Activated CD8-positive, alpha-beta T cell treated with anti-CD3 and anti-CD28 coated beads for 36 hours (primary cell): ENCODE measurements around the gene REPS1. TPM values are rescaled to one million over a fixed set of nuclear protein-coding genes. Genes with fewer than 3 reads are reported as not detected.

Experiments used
- ATAC-seq: fragments of 200-7000 bp; cut with Tn5 transposase; one replicate; pipeline ENCODE4 v1.10.0; 2021; ENCODE audit warnings: mild to moderate bottlenecking, moderate library complexity
- CTCF ChIA-PET: fragments of 350-600 bp; sonication (Branson Sonifier 250); formaldehyde crosslinking; loops from one replicate; lab custom pipeline; 2021; ENCODE audit warnings: antibody characterized with exemption; lab: Charles Lee
- POLR2A ChIA-PET: fragments of 350-600 bp; sonication (Branson Sonifier 250); formaldehyde crosslinking; loops from one replicate; lab custom pipeline; 2021; ENCODE audit warnings: antibody characterized with exemption; lab: Charles Lee
- DNase-seq: peaks from one replicate; pipeline ENCODE4 v3.0.0-alpha.2; 2020
- H3K27ac Mint-ChIP-seq: one replicate; pipeline ENCODE4 v1.8.0; 2021; ENCODE audit warnings: mild to moderate bottlenecking, mixed read lengths
- H3K27me3 Mint-ChIP-seq: one replicate; pipeline ENCODE4 v1.8.0; 2021; ENCODE audit warnings: mixed read lengths
- H3K36me3 Mint-ChIP-seq: one replicate; pipeline ENCODE4 v1.8.0; 2021; ENCODE audit warnings: low read depth, mixed read lengths
- H3K4me1 Mint-ChIP-seq: one replicate; pipeline ENCODE4 v1.8.0; 2021; ENCODE audit warnings: low read depth, mixed read lengths
- H3K4me3 Mint-ChIP-seq: one replicate; pipeline ENCODE4 v1.8.0; 2021; ENCODE audit warnings: mild to moderate bottlenecking, moderate library complexity, mixed read lengths
- H3K9me3 Mint-ChIP-seq: one replicate; pipeline ENCODE4 v1.8.0; 2021; ENCODE audit warnings: mixed read lengths
- intact Hi-C: fragments of 100-400 bp; cut with micrococcal nuclease; formaldehyde crosslinking; loops from one replicate; pipeline ENCODE4 v1.10.0; 2022
- total RNA-seq, 2 experiments: library from RNA; stranded (reverse); gene quantifications; one replicate each; pipeline ENCODE4 v1.2.3, GENCODE V29; 2021
- TF ChIP-seq, protein P1 (sequence below): fragments of 200-600 bp; IDR thresholded peaks from one replicate; pipeline ENCODE4 v1.8.0; 2022; ENCODE audit warnings: antibody characterized with exemption, mild to moderate bottlenecking

Gene REPS1, protein sequence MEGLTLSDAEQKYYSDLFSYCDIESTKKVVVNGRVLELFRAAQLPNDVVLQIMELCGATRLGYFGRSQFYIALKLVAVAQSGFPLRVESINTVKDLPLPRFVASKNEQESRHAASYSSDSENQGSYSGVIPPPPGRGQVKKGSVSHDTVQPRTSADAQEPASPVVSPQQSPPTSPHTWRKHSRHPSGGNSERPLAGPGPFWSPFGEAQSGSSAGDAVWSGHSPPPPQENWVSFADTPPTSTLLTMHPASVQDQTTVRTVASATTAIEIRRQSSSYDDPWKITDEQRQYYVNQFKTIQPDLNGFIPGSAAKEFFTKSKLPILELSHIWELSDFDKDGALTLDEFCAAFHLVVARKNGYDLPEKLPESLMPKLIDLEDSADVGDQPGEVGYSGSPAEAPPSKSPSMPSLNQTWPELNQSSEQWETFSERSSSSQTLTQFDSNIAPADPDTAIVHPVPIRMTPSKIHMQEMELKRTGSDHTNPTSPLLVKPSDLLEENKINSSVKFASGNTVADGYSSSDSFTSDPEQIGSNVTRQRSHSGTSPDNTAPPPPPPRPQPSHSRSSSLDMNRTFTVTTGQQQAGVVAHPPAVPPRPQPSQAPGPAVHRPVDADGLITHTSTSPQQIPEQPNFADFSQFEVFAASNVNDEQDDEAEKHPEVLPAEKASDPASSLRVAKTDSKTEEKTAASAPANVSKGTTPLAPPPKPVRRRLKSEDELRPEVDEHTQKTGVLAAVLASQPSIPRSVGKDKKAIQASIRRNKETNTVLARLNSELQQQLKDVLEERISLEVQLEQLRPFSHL
- total RNA-seq, result 10 to 100 TPM; 44.9 to 46.6 TPM

DNA sequence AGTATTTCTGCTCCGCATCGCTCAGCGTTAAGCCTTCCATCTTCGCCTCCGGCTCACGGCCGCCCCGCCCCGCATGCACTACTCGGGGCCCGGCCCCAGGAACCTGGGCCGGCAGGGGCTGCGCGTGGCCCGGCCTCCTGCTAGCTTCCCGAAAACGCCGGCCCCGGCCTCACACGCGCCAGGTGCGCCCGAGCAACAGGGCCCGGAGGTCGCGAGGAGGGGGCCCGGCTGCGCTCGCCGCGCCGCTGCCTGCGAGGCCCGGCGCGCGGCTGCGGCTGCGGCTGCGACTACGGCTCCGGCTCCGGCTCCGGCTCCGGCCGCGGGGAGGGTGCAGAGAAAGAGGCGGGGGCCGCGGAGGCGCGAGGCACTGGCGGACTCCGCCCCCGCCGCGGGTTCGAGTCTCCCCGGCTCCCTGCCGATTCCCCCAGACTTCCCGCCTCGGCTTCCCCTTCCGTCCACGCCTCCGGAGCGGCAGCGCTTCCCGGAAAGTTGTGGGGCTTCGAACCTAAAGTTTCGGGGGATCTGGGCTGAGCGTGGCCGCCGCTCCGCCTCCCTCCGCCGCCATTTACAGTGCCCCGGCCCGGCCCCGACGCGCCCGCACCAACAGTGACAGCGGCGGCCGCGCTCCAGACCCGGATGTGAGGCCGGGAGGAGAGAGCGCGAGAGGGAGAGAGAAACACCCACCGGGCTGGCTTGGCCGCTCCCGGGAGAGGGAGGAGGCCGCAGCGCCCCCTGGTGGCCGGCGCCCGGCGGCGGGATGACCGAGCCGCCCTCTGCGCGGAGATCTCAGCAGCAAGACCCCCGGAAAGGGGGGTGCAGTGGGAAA, at the start of gene REPS1:
Gene REPS1, minus strand, starts transcription at position 611 of the 826 bp plus-strand sequence. Its CDS starts 571 bp downstream, at position 40.
- intact Hi-C loops, result loop anchor here (5.0 kb wide), 2 partner anchors 41 to 171 kb away; no protein-coding TSS in a partner anchor
- CTCF ChIA-PET, result interaction anchor here (0.7 to 2.2 kb wide), 28 partner anchors 13 to 231 kb away, joined by 3 to 17 read pairs (median 4); no protein-coding TSS in a partner anchor
- TF ChIP-seq, protein P1, sequence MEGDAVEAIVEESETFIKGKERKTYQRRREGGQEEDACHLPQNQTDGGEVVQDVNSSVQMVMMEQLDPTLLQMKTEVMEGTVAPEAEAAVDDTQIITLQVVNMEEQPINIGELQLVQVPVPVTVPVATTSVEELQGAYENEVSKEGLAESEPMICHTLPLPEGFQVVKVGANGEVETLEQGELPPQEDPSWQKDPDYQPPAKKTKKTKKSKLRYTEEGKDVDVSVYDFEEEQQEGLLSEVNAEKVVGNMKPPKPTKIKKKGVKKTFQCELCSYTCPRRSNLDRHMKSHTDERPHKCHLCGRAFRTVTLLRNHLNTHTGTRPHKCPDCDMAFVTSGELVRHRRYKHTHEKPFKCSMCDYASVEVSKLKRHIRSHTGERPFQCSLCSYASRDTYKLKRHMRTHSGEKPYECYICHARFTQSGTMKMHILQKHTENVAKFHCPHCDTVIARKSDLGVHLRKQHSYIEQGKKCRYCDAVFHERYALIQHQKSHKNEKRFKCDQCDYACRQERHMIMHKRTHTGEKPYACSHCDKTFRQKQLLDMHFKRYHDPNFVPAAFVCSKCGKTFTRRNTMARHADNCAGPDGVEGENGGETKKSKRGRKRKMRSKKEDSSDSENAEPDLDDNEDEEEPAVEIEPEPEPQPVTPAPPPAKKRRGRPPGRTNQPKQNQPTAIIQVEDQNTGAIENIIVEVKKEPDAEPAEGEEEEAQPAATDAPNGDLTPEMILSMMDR, result peak; percentile 98
- DNase-seq (peak; percentile 94), ATAC-seq (peak; percentile 96)
- H3K9me3 Mint-ChIP-seq, result no peaks in the 10 kb centered on the region
- peak within 1 kb of the TSS; percentile 92 for H3K27ac Mint-ChIP-seq
- POLR2A ChIA-PET, result interaction anchor here (0.5 to 1.7 kb wide), 10 partner anchors 12 to 178 kb away, joined by 3 to 4 read pairs (median 3); no protein-coding TSS in a partner anchor
- no peaks in the 10 kb centered on the region for H3K36me3 Mint-ChIP-seq
- H3K4me3 Mint-ChIP-seq, result peak within 1 kb of the TSS; percentile 81
- H3K4me1 Mint-ChIP-seq, result peaks cover 8% of the 10 kb centered on the region
- no peaks in the 10 kb centered on the region for H3K27me3 Mint-ChIP-seq

DNA sequence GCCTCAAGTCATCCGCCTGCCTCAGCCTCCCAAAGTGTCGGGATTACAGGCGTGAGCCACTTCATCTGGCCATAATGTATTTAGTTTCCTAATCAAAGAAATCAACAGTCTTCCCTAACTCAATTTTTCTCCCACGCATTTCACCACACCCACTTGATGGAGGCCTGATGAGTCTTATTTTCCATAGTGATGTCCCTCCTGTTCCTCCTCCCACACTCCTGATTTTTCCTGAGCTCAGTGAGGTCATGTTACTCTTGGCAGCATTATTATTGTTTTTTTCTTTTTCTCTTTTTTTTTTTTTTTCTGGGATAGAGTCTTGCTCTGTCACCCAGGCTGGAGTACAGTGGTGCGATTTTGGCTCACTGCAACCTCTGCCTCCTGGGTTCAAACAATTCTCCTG, 49.4 kb upstream of the REPS1 start:
- TF ChIP-seq, protein P1, result no peak
- peaks cover 35% of the 10 kb centered on the region for H3K4me1 Mint-ChIP-seq
- H3K27me3 Mint-ChIP-seq, result no peaks in the 10 kb centered on the region
- DNase-seq (no peak), ATAC-seq (no peak)
- POLR2A ChIA-PET, result interaction anchor here (0.7 to 2.3 kb wide), 4 partner anchors 8 to 100 kb away, joined by 3 to 8 read pairs (median 4); no protein-coding TSS in a partner anchor
- CTCF ChIA-PET, result interaction anchor here (1.2 to 1.8 kb wide), 3 partner anchors 11 to 221 kb away, joined by 3 to 6 read pairs (median 4); no protein-coding TSS in a partner anchor
- peaks cover 66% of the 10 kb centered on the region for H3K36me3 Mint-ChIP-seq
- H3K27ac Mint-ChIP-seq, result peak overlapping the region; percentile 51
- intact Hi-C loops, result no loop called here
- H3K4me3 Mint-ChIP-seq, result no peak overlapping the region
- no peaks in the 10 kb centered on the region for H3K9me3 Mint-ChIP-seq

DNA sequence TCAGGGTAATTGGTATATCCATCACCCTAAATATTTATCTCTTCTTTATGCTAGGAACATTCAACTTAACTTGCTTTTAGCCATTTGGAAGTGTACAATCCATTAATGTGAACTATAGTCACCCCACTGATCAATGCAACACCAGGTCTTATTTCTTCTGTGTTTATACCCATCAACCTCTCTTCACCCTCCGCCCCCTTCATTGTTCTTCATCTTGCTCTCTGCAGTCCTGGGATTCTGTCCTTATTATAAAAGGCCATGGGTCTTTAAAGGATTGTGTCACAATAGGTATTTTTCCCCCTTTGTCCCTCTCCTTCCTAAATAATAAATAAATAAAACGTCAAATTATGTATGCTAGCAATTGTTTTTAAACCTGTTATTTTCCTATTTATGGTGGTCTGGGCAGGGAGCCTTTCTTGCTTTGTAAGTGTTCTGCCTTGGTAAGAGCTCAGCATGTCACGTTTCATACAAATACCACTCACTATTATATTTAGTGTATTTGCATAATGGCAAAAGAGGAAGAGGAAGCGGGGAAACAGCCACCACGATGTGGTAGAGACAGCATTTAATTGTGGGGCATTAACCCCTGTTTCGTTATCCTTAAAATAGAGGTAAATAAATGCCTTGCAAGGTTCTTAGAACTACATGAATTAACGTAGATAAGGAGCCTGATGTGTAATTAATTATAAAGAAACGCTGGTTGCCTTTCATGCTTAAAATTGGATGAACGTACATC, 42.3 kb upstream of the REPS1 start:
- Mint-ChIP-seq H3K36me3 (peaks cover 24% of the 10 kb centered on the region), H3K4me3 (no peak overlapping the region), H3K9me3 (no peaks in the 10 kb centered on the region), H3K27me3 (no peaks in the 10 kb centered on the region), H3K4me1 (peaks cover 29% of the 10 kb centered on the region), H3K27ac (no peak overlapping the region)
- DNase-seq, result peak; percentile 58
- intact Hi-C loops, result loop anchor here (5.0 kb wide), 1 partner anchor 82 kb away; no protein-coding TSS in a partner anchor
- ATAC-seq, result no peak
- TF ChIP-seq, protein P1, result no peak
- CTCF ChIA-PET, result interaction anchor here (1.1 to 1.6 kb wide), 5 partner anchors 17 to 79 kb away, joined by 3 to 4 read pairs (median 4); no protein-coding TSS in a partner anchor
- POLR2A ChIA-PET, result interaction anchor here (0.7 to 4.2 kb wide), 6 partner anchors 10 to 115 kb away, joined by 3 to 16 read pairs (median 3); no protein-coding TSS in a partner anchor
